Measurements from ENCODE around the gene HIF3A.

Gene HIF3A

GRCh38 chr19:46386996-46387712 is 90.3 kb downstream of the HIF3A start:
- no peak for DNase-seq

GRCh38 chr19:46387713-46388130 is 90.9 kb downstream of the HIF3A start:
- DNase-seq = no peak

- DNase-seq = no peak
These were observed 91.7 kb downstream of the HIF3A start for GRCh38 chr19:46388311-46389095.

- no peak for DNase-seq
These were observed 93.4 kb downstream of the HIF3A start for GRCh38 chr19:46390121-46390858.

GRCh38 chr19:46390866-46391265 is 94.0 kb downstream of the HIF3A start:
- no peak for DNase-seq

- DNase-seq = no peak
These were observed 94.7 kb downstream of the HIF3A start for GRCh38 chr19:46391296-46392251.

- no peak for DNase-seq
These were observed 95.5 kb downstream of the HIF3A start for GRCh38 chr19:46392252-46392801.

GRCh38 chr19:46392837-46393236 is 96.0 kb downstream of the HIF3A start:
- no peak for DNase-seq
